WTC11 (cell line): ENCODE measurements around the gene VDR. TPM values are rescaled to one million over a fixed set of nuclear protein-coding genes. Genes with fewer than 3 reads are reported as not detected.

Source experiments
- ATAC-seq: fragments of 200-7000 bp; cut with Tn5 transposase; 2 replicates; pipeline ENCODE4 v1.10.0; 2021; ENCODE audit warnings: mild to moderate bottlenecking, moderate library complexity
- CTCF ChIA-PET: fragments of 300-600 bp; sonication (Branson Sonifier 250); formaldehyde crosslinking; loops from one replicate; lab custom pipeline; 2021; ENCODE audit warnings: antibody characterized with exemption; lab: Charles Lee
- POLR2A ChIA-PET: fragments of 350-600 bp; sonication (Branson Sonifier 250); formaldehyde crosslinking; loops from one replicate; lab custom pipeline; 2021; ENCODE audit warnings: antibody characterized with exemption; lab: Charles Lee
- DNase-seq: peaks from one replicate; pipeline ENCODE4 v3.0.0; 2021; ENCODE audit warnings: low spot score
- H3K27ac Mint-ChIP-seq: 2 replicates; pipeline ENCODE4 v1.8.0; 2021; ENCODE audit warnings: mixed read lengths
- H3K27me3 Mint-ChIP-seq: 2 replicates; pipeline ENCODE4 v1.8.0; 2021; ENCODE audit warnings: low read depth, mild to moderate bottlenecking, moderate library complexity, mixed read lengths
- H3K36me3 Mint-ChIP-seq: 2 replicates; pipeline ENCODE4 v1.8.0; 2021; ENCODE audit warnings: mixed read lengths
- H3K4me1 Mint-ChIP-seq: 2 replicates; pipeline ENCODE4 v1.8.0; 2022; ENCODE audit warnings: mixed read lengths
- H3K4me3 Mint-ChIP-seq: 2 replicates; pipeline ENCODE4 v1.8.0; 2021; ENCODE audit warnings: mild to moderate bottlenecking, moderate library complexity, mixed read lengths
- H3K9me3 Mint-ChIP-seq: 2 replicates; pipeline ENCODE4 v1.8.0; 2021; ENCODE audit warnings: mixed read lengths
- AFF4 ChIP-seq: sonication (generic); formaldehyde crosslinking; IDR thresholded peaks from 2 replicates; pipeline ENCODE4 v1.8.1; 2023; ENCODE audit warnings: mild to moderate bottlenecking, missing genetic modification reagents, borderline replicate concordance
- FOXP1 ChIP-seq: sonication (generic); formaldehyde crosslinking; IDR thresholded peaks from 2 replicates; pipeline ENCODE4 v1.8.0; 2022; ENCODE audit warnings: missing genetic modification reagents, mild to moderate bottlenecking, moderate library complexity, borderline replicate concordance
- MAX ChIP-seq: sonication (generic); formaldehyde crosslinking; IDR thresholded peaks from 2 replicates; pipeline ENCODE4 v1.8.0; 2022; ENCODE audit warnings: mild to moderate bottlenecking, missing genetic modification reagents
- PRRX2 ChIP-seq: fragments of 250-450 bp; sonication (Bioruptor Pico); IDR thresholded peaks from 2 replicates; pipeline ENCODE4 v1.8.0; 2021; ENCODE audit warnings: mild to moderate bottlenecking
- RELA ChIP-seq: sonication (generic); formaldehyde crosslinking; IDR thresholded peaks from 2 replicates; pipeline ENCODE4 v1.8.1; 2022; ENCODE audit warnings: missing genetic modification reagents, mild to moderate bottlenecking, borderline replicate concordance
- SMAD3 ChIP-seq: sonication (generic); formaldehyde crosslinking; IDR thresholded peaks from 2 replicates; pipeline ENCODE4 v1.8.0; 2022; ENCODE audit warnings: missing genetic modification reagents, mild to moderate bottlenecking, borderline replicate concordance
- ZNF532 ChIP-seq: fragments of 250-450 bp; sonication (Bioruptor Pico); IDR thresholded peaks from 2 replicates; pipeline ENCODE4 v1.9.0; 2021; ENCODE audit warnings: mild to moderate bottlenecking, borderline replicate concordance
- total RNA-seq: library from RNA; stranded (reverse); gene quantifications from 3 replicates; pipeline ENCODE4 v1.2.3, GENCODE V29; 2021
- TF ChIP-seq, protein P1 (sequence below): sonication (generic); formaldehyde crosslinking; IDR thresholded peaks from 2 replicates; pipeline ENCODE4 v1.8.1; 2023; ENCODE audit warnings: mild to moderate bottlenecking, moderate library complexity, missing genetic modification reagents
- TF ChIP-seq, protein P2 (sequence below): sonication (generic); formaldehyde crosslinking; conservative IDR thresholded peaks from 2 replicates; pipeline ENCODE4 v1.8.1; 2023; ENCODE audit warnings: mild to moderate bottlenecking, low read depth, missing genetic modification reagents, moderate library complexity
- TF ChIP-seq, protein P3 (sequence below): fragments of 250-450 bp; sonication (Bioruptor Pico); conservative IDR thresholded peaks from 2 replicates; pipeline ENCODE4 v1.9.0; 2021; ENCODE audit warnings: mild to moderate bottlenecking

Gene VDR
- total RNA-seq, 1 experiment from 2014 or later, result 1.3 TPM

GRCh38 chr12:47921907-47922306 is 17.1 kb upstream of the VDR start (continued):
- TF ChIP-seq, protein P1, sequence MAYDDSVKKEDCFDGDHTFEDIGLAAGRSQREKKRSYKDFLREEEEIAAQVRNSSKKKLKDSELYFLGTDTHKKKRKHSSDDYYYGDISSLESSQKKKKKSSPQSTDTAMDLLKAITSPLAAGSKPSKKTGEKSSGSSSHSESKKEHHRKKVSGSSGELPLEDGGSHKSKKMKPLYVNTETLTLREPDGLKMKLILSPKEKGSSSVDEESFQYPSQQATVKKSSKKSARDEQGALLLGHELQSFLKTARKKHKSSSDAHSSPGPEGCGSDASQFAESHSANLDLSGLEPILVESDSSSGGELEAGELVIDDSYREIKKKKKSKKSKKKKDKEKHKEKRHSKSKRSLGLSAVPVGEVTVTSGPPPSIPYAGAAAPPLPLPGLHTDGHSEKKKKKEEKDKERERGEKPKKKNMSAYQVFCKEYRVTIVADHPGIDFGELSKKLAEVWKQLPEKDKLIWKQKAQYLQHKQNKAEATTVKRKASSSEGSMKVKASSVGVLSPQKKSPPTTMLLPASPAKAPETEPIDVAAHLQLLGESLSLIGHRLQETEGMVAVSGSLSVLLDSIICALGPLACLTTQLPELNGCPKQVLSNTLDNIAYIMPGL (CRISPR knock-in tag), result no peak
- TF ChIP-seq MAX (CRISPR knock-in tag) (no peak), AFF4 (no peak), SMAD3 (CRISPR knock-in tag) (no peak), RELA (no peak), ZNF532 (CRISPR knock-in tag) (no peak), FOXP1 (CRISPR knock-in tag) (no peak)
- TF ChIP-seq, protein P2, sequence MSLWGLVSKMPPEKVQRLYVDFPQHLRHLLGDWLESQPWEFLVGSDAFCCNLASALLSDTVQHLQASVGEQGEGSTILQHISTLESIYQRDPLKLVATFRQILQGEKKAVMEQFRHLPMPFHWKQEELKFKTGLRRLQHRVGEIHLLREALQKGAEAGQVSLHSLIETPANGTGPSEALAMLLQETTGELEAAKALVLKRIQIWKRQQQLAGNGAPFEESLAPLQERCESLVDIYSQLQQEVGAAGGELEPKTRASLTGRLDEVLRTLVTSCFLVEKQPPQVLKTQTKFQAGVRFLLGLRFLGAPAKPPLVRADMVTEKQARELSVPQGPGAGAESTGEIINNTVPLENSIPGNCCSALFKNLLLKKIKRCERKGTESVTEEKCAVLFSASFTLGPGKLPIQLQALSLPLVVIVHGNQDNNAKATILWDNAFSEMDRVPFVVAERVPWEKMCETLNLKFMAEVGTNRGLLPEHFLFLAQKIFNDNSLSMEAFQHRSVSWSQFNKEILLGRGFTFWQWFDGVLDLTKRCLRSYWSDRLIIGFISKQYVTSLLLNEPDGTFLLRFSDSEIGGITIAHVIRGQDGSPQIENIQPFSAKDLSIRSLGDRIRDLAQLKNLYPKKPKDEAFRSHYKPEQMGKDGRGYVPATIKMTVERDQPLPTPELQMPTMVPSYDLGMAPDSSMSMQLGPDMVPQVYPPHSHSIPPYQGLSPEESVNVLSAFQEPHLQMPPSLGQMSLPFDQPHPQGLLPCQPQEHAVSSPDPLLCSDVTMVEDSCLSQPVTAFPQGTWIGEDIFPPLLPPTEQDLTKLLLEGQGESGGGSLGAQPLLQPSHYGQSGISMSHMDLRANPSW (CRISPR knock-in tag), result no peak
- TF ChIP-seq, protein P3, sequence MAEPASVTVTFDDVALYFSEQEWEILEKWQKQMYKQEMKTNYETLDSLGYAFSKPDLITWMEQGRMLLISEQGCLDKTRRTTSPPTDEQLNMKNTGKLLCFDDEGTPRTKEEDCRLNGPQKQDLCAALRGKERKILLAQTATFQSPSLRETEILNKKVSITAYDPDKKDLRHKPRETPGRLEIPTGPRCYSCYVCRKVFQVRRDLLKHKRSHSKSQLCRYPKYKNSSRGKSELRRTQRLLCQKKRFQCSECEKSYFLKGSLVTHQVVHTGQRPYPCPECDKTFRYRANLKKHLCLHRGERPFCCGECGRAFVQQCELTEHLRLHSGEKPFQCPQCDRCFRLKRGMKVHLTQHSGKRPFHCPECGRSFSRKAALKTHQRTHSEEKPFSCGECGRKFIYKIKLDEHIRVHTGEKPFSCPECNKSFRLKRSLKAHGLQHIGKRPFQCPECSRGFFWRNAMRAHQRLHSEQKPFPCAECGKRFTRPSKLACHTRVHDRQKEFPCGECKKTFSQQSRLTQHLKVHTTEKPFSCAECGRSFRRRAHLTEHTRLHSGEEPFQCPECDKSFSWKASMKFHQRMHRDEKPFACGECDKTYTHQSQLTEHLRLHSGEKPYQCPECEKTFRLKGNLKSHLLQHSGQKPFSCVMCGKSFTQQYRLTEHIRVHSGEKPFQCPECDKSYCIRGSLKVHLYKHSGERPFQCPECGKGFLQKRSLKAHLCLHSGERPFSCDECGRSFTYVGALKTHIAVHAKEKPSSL (CRISPR knock-in tag), result no peak

GRCh38 chr12:47920913-47921312 is 16.1 kb upstream of the VDR start:
- no peaks in the 10 kb centered on the region for H3K4me1 Mint-ChIP-seq
- DNase-seq (no peak), ATAC-seq (no peak)
- no peak overlapping the region for H3K4me3 Mint-ChIP-seq
- H3K9me3 Mint-ChIP-seq, result no peaks in the 10 kb centered on the region
- POLR2A ChIA-PET, result no interaction called here
- peaks cover 22% of the 10 kb centered on the region for H3K27me3 Mint-ChIP-seq
- no peak overlapping the region for H3K27ac Mint-ChIP-seq
- no peak for TF ChIP-seq PRRX2 (CRISPR knock-in tag)
- TF ChIP-seq, all 79 proteins: peak for 0
- CTCF ChIA-PET, result interaction anchor here (1.2 to 1.6 kb wide), 3 partner anchors 16 to 43 kb away, joined by 4 to 5 read pairs (median 4); partner anchors contain the start of genes TMEM106C and VDR
- no peaks in the 10 kb centered on the region for H3K36me3 Mint-ChIP-seq
